NCI-H2081 treated with DMSO at 0.1 percent for 48 hours (cell line): ENCODE data around the gene VPS26B.
A peak's percentile ranks its signal among the peaks of the same experiment; 100 is the strongest.
"Not testable (repeated sequence)": the region's sequence is repeated elsewhere in the genome, so short reads cannot be mapped to it uniquely, and the experiment has no call there.

ENCODE experiments used
- DNase-seq: peaks from one replicate; lab custom pipeline; 2025; lab: John Stamatoyannopoulos, UW

VPS26B gene

GRCh38 chr11:134223836-134224709, at the start of gene VPS26B, which contains the start of gene NCAPD3:
Gene VPS26B (plus strand): TSS chr11:134224671. CDS start chr11:134225123, 452 bp downstream.
Gene NCAPD3 (minus strand): TSS chr11:134223967. CDS start chr11:134223926, 41 bp downstream.
- peak; percentile 93 for DNase-seq

GRCh38 chr11:134176284-134176683, 48.2 kb upstream of the VPS26B start:
- DNase-seq, result no peak

GRCh38 chr11:134178032-134178674, 46.3 kb upstream of the VPS26B start:
- no peak for DNase-seq

GRCh38 chr11:134181707-134182106, 42.8 kb upstream of the VPS26B start:
- no peak for DNase-seq

- DNase-seq, result not testable (repeated sequence)
Measured at GRCh38 chr11:134188092-134188491, 36.4 kb upstream of the VPS26B start.

- DNase-seq, result no peak
Measured at GRCh38 chr11:134196756-134197155, 27.7 kb upstream of the VPS26B start.

GRCh38 chr11:134199531-134199930, 24.9 kb upstream of the VPS26B start:
- no peak for DNase-seq

- DNase-seq, result no peak
Measured at GRCh38 chr11:134200688-134201087, 23.8 kb upstream of the VPS26B start.

- DNase-seq, result no peak
Measured at GRCh38 chr11:134202661-134203060, 21.8 kb upstream of the VPS26B start.

GRCh38 chr11:134205729-134206128, 18.7 kb upstream of the VPS26B start:
- DNase-seq, result no peak

GRCh38 chr11:134206185-134206584, 18.3 kb upstream of the VPS26B start:
- DNase-seq, result no peak

GRCh38 chr11:134207538-134208239, 16.8 kb upstream of the VPS26B start:
- no peak for DNase-seq

GRCh38 chr11:134215836-134216235, 8.6 kb upstream of the VPS26B start:
- no peak for DNase-seq

- no peak for DNase-seq
Measured at GRCh38 chr11:134216816-134217215, 7.7 kb upstream of the VPS26B start.

GRCh38 chr11:134223121-134223520, 1.4 kb upstream of the VPS26B start:
- no peak for DNase-seq

GRCh38 chr11:134224710-134225664, 516 bp downstream of the VPS26B start:
- DNase-seq, result peak; percentile 43

GRCh38 chr11:134226806-134227325, 2.4 kb downstream of the VPS26B start:
- DNase-seq, result no peak

- DNase-seq, result no peak
Measured at GRCh38 chr11:134228625-134229024, 4.2 kb downstream of the VPS26B start.

GRCh38 chr11:134229126-134229790, 4.8 kb downstream of the VPS26B start:
- no peak for DNase-seq

- DNase-seq, result no peak
Measured at GRCh38 chr11:134230339-134230738, 5.9 kb downstream of the VPS26B start.
